Vagina (tissue), 2 donors: Measurements from ENCODE around the gene APOE. TPM values are rescaled to one million over a fixed set of nuclear protein-coding genes. Genes with fewer than 3 reads are reported as not detected.

Experiments used
- DNase-seq, 2 donors: peaks; one replicate each; pipeline ENCODE4 v3.0.0-alpha.2; 2017; ENCODE audit errors: extremely low spot score in 2 of 2
- H3K27ac ChIP-seq: fragments of 200-600 bp; sonication (generic); one replicate; pipeline ENCODE4 v1.5.1; 2019
- H3K27me3 ChIP-seq: fragments of 200-600 bp; sonication (generic); one replicate; pipeline ENCODE4 v1.5.1; 2019
- H3K36me3 ChIP-seq, 2 donors: fragments of 200-600 bp; sonication (generic); one replicate each; pipeline ENCODE4 v1.5.1; 2017 to 2019
- H3K4me1 ChIP-seq: fragments of 200-600 bp; sonication (generic); one replicate; pipeline ENCODE4 v1.5.1; 2019
- H3K4me3 ChIP-seq, 2 donors: fragments of 200-600 bp; sonication (generic); 1 replicate in 1 of 2; 2 replicates in 1 of 2; pipeline ENCODE4 v1.5.1; 2016 to 2019
- H3K9me3 ChIP-seq: fragments of 200-600 bp; sonication (generic); one replicate; pipeline ENCODE4 v1.5.1; 2019
- POLR2A ChIP-seq, 2 donors: fragments of 450-650 bp; IDR thresholded peaks; one replicate each; pipeline ENCODE4 v1.6.1; 2017; ENCODE audit warnings: antibody characterized with exemption in 2 of 2, mild to moderate bottlenecking in 2 of 2, moderate library complexity in 2 of 2
- POLR2AphosphoS5 ChIP-seq, 2 donors: sonication (generic); formaldehyde crosslinking; IDR thresholded peaks; one replicate each; pipeline ENCODE4 v1.9.0; 2017; ENCODE audit warnings: antibody characterized with exemption in 2 of 2, mild to moderate bottlenecking in 2 of 2, low read depth in 1 of 2; ENCODE audit not compliant: insufficient read depth in 1 of 2
- intact Hi-C: fragments of 100-400 bp; cut with DNase I; formaldehyde crosslinking; loops from one replicate; pipeline ENCODE4 v1.15.1; 2023
- total RNA-seq: library from RNA; depleted of rRNA; stranded (reverse); fragments of >200 nt; gene quantifications from one replicate; pipeline ENCODE4 v1.2.3, GENCODE V29; 2016
- TF ChIP-seq, protein P1 (sequence below), 3 experiments: fragments of 450-650 bp in 2 of 3; fragments of 200-600 bp in 1 of 3; sonication (generic) in 1 of 3; IDR thresholded peaks; one replicate each; pipeline ENCODE4 v1.5.1; 2017 to 2019; ENCODE audit warnings: antibody characterized with exemption in 3 of 3, mild to moderate bottlenecking in 2 of 3, moderate library complexity in 2 of 3

Gene APOE
- total RNA-seq, 1 donor from 2014 or later: 170 TPM

DNA sequence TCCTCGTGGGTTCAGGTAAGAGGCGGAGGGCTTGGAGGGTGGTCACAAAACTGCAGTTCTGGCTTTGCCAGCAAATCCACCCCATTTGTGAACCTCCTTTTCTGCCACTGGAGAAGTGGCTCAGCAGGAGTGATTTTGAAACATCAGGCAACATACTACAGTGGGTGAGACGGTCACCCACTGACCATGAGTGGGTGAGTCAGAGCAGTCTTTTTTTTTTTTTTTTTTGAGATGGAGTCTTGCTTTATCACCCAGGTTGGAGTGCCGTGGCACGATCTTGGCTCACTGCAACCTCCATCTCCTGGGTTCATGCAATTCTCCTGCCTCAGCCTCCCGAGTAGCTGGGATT is 11.6 kb upstream of the APOE start:
- peaks cover 0 to 54% of the 10 kb centered on the region in 2 donors for H3K36me3 ChIP-seq
- intact Hi-C loops: loop anchor here (5.0 kb wide), 2 partner anchors 198 to 283 kb away; partner anchors contain the start of genes BLOC1S3, PPP1R37 and TRAPPC6A
- no peak overlapping the region for H3K4me3 ChIP-seq
- no peaks in the 10 kb centered on the region for H3K9me3 ChIP-seq
- TF ChIP-seq, protein P1, sequence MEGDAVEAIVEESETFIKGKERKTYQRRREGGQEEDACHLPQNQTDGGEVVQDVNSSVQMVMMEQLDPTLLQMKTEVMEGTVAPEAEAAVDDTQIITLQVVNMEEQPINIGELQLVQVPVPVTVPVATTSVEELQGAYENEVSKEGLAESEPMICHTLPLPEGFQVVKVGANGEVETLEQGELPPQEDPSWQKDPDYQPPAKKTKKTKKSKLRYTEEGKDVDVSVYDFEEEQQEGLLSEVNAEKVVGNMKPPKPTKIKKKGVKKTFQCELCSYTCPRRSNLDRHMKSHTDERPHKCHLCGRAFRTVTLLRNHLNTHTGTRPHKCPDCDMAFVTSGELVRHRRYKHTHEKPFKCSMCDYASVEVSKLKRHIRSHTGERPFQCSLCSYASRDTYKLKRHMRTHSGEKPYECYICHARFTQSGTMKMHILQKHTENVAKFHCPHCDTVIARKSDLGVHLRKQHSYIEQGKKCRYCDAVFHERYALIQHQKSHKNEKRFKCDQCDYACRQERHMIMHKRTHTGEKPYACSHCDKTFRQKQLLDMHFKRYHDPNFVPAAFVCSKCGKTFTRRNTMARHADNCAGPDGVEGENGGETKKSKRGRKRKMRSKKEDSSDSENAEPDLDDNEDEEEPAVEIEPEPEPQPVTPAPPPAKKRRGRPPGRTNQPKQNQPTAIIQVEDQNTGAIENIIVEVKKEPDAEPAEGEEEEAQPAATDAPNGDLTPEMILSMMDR (IDR thresholded peaks at IDR 0.05): no peak
- TF ChIP-seq POLR2AphosphoS5 (IDR thresholded peaks at IDR 0.05; ENCODE audit: insufficient read depth in 1 of 2, low read depth in 1 of 2): no peak
- H3K27ac ChIP-seq: no peak overlapping the region
- no peak for DNase-seq
- peaks cover 29% of the 10 kb centered on the region for H3K4me1 ChIP-seq
- H3K27me3 ChIP-seq: no peaks in the 10 kb centered on the region

DNA sequence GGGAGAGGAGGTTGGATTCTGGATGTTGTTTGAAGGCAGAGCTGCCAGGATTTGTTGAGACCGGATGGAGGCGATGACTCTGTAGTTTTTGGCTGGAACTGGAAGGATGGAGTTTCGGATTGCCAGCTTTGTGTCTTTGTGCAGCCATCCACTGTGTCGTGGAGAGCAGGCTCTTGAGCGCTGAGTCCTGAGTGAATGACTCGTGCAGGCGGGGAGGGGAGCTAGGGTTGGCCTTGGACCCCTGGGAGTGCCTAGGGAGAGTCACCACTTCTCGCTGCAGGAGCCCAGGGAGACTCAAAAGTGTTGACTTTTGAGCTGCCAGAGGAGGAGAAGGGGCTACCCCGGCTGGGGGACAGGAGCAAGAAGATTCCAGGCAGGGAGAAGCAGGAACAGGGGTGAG is 10.7 kb upstream of the APOE start:
- peaks cover 0 to 56% of the 10 kb centered on the region in 2 donors for H3K36me3 ChIP-seq
- DNase-seq: no peak

DNA sequence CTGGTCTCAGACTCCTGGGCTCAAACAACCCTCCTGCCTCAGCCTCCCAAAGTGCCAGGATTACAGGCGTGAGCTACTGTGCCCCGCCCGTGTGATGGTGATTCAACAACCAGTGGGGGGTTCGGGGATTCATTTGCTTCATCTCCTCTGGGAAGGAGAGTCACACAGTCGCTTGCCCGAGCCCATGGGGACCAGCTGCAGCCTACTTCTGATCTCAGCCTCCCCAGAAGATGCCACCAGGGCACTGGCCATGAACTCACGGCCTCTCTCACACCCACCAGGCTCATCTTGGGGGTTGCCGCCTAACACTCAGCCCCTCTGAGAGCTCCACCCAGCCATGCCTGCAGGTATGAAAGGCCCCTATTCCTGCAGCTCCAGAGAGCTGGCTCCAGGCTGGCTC is 7.8 kb upstream of the APOE start:
- DNase-seq: no peak
- intact Hi-C loops: no loop called here
- peaks cover 0 to 76% of the 10 kb centered on the region in 2 donors for H3K36me3 ChIP-seq
- H3K4me3 ChIP-seq: no peak overlapping the region
- no peak overlapping the region for H3K27ac ChIP-seq
- peaks cover 6% of the 10 kb centered on the region for H3K4me1 ChIP-seq
- TF ChIP-seq POLR2A (IDR thresholded peaks at IDR 0.05) (no peak), POLR2AphosphoS5 (IDR thresholded peaks at IDR 0.05; ENCODE audit: insufficient read depth in 1 of 2, low read depth in 1 of 2) (no peak)
- TF ChIP-seq, protein P1 (IDR thresholded peaks at IDR 0.05): no peak
- H3K27me3 ChIP-seq: no peaks in the 10 kb centered on the region
- H3K9me3 ChIP-seq: no peaks in the 10 kb centered on the region

More for the DNA sequence above, 10.7 kb upstream of the APOE start:
- Histone ChIP-seq H3K27ac (no peak overlapping the region), H3K27me3 (no peaks in the 10 kb centered on the region), H3K9me3 (no peaks in the 10 kb centered on the region), H3K4me1 (peaks cover 23% of the 10 kb centered on the region), H3K4me3 (no peak overlapping the region)
- TF ChIP-seq, protein P1 (IDR thresholded peaks at IDR 0.05): no peak
- TF ChIP-seq POLR2A (IDR thresholded peaks at IDR 0.05) (no peak), POLR2AphosphoS5 (IDR thresholded peaks at IDR 0.05; ENCODE audit: insufficient read depth in 1 of 2, low read depth in 1 of 2) (no peak)
- intact Hi-C loops: loop anchor here (5.0 kb wide), 2 partner anchors 197 to 282 kb away; partner anchors contain the start of genes BLOC1S3, PPP1R37 and TRAPPC6A

DNA sequence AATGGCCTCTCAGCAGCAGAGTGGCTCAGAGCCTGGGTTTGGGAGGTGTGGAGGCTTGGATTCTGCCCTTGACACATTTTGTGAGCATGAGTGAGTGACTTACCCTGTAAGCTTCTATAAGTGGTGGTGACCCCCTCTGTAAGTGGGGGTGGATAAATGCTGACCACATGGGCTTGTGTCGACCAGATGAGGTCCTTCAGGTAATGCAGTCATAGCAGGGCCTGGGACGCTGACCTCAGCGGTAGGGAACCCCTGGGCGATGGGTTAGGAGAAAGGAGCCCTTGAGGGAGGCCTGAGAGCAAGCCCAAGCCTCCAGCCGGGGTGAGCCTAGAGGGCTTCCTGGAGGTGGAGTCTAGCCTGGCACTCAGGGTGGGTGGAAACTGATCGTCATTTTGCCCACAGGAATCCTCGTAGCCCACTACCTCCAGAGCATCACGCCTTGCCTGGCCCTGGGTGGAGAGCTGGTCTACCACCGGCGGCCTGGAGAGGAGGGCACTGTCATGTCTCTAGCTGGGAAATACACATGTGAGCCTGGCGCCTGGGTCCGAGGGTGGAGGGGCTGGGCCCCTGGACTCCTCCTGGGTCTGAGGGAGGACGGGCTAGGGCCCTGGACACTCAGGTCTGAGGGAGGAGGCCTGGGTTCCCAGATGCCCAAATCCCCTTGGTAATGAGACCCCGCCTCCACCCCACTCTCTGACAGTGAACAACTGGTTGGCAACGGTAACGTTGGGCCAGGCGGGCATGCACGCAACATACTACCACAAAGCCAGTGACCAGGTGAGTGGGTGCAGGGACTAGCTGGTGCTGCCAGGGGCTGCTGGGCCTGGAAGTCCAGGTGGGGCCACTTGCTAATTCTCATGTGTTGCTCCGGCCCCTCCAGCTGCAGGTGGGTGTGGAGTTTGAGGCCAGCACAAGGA is 5.0 kb upstream of the APOE start:
- H3K4me1 ChIP-seq: peaks cover 15% of the 10 kb centered on the region
- TF ChIP-seq POLR2AphosphoS5 (IDR thresholded peaks at IDR 0.05; ENCODE audit: insufficient read depth in 1 of 2, low read depth in 1 of 2) (no peak), POLR2A (IDR thresholded peaks at IDR 0.05) (no peak)
- TF ChIP-seq, protein P1 (IDR thresholded peaks at IDR 0.05): no peak
- H3K36me3 ChIP-seq: peaks cover 0 to 50% of the 10 kb centered on the region in 2 donors
- no peaks in the 10 kb centered on the region for H3K27me3 ChIP-seq
- DNase-seq: no peak
- no peaks in the 10 kb centered on the region for H3K9me3 ChIP-seq
- H3K27ac ChIP-seq: no peak overlapping the region
- H3K4me3 ChIP-seq: no peak overlapping the region
- intact Hi-C loops: loop anchor here (5.0 kb wide), 1 partner anchor 52 kb away; no protein-coding TSS in a partner anchor

DNA sequence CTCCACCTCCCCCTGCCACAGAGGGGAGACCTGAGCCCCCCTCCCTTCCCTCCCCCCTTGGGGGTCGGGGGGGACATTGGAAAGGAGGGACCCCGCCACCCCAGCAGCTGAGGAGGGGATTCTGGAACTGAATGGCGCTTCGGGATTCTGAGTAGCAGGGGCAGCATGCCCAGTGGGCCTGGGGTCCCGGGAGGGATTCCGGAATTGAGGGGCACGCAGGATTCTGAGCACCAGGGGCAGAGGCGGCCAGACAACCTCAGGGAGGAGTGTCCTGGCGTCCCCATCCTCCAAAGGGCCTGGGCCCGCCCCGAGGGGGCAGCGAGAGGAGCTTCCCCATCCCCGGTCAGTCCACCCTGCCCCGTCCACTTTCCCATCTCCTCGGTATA is 2.4 kb upstream of the APOE start:
- no peak for DNase-seq
- intact Hi-C loops: loop anchor here (5.0 kb wide), 1 partner anchor 49 kb away; no protein-coding TSS in a partner anchor
- TF ChIP-seq, protein P1 (IDR thresholded peaks at IDR 0.05): no peak
- Histone ChIP-seq H3K9me3 (no peaks in the 10 kb centered on the region), H3K27me3 (no peaks in the 10 kb centered on the region), H3K27ac (no peak overlapping the region), H3K36me3 (peaks cover 0 to 26% of the 10 kb centered on the region in 2 donors), H3K4me3 (no peak overlapping the region), H3K4me1 (peaks cover 23% of the 10 kb centered on the region)
